GM20431 (cell line): ENCODE results near the gene MGAT3.

Experiments used
- in situ Hi-C: fragments of 300-500 bp; cut with MseI, MboI; formaldehyde crosslinking; loops from one replicate; pipeline ENCODE4 v1.15.0; 2020; ENCODE audit warnings: low sequenced_read_pairs; ENCODE audit not compliant: unreplicated experiment

The MGAT3 gene

DNA sequence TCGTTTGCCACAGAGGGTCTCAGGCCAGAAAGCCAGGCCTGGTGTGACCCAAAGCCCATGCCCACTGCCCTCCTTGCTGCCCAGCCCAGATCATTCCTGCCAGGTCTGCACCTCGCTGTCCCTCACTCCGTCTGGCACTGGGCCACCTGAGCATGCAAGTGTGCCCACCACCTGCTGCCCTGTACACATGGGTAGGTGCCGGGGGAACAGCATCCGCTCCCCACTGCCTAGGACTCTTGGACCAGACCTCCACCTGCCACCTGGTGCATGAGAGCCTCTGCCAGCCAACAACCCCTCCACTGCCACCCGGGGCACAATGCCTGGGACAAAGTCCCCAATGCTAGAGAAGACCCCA lies 12.5 kb downstream of the MGAT3 start:
- in situ Hi-C loops: no loop called here

DNA sequence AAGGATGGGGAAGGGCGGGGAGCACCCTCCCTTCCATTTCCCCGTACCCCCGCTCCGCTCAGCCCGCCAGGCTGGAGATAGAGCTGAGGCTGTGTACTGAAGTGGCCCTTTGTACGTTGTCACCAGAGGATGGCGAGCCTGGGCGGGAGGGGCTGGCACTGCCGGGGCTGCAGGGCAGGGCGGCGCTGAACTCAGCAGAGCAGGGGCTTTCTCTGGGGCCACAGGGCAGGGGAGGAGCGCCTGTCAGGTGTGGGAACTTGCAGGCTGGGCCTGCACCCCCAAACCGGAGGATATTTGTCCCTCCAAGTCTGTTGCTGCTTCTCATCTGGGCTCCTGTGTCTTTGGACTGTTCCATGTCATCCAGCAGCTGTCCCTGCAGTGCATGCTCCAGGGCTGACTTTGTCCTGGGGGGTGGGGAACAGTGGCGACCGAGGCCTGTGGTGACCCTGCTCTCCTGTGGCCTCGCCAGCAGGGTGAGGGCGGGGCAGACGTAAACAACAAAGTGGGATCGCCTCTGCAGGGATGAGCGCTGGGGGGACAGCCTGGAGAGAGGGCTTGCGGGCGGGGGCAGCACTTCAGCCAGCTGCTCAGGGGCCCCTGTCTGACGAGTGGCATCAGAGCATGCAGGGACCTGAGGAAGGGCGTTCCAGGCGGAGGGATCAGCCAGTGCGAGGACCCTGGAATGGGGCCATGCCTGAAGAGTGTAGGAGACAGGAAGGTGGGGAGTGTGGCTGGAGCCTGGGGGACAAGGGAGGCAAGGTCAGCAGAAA lies 13.1 kb downstream of the MGAT3 start:
- in situ Hi-C loops: no loop called here

DNA sequence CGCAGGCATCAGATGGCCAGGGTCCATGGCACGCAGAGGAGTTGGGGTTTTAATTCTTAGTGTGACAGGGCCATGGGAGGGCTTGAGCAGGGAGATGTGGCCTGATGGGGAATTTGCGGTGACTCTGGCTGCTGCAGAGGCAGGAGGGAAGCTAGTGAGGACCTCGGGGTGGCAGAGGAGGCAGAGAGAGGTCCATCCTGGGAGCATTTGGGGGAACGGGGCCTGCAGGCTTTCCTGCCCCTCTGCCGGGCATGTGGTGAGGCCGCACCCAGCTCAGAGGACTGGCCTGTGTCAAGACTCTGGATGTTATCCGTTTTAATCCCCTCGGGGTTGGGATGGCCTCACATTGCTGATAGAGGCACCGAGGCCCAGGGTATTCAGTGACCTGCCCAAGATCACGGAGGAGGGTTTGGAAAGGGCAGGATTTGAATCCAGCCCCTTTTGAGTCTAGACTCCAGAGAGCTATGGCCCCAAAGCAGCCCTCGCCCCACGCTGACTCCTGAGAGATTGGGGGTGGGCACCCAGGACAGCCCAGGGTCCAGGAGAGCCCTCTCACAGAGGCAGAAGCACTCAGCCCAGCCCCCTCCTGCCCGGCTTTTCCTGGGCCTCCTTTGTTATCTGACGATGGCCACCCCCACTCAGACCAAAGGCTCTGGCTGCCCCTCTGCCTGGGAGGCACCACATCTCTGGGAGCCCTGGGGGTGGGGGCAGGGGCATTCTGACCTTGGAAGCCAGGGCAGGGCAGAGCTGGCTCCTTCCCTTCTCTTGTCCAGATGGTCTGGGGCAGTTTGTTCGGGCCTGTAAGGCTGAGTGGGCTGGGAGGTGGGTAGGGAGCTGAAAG lies 13.9 kb downstream of the MGAT3 start:
- in situ Hi-C loops: no loop called here

DNA sequence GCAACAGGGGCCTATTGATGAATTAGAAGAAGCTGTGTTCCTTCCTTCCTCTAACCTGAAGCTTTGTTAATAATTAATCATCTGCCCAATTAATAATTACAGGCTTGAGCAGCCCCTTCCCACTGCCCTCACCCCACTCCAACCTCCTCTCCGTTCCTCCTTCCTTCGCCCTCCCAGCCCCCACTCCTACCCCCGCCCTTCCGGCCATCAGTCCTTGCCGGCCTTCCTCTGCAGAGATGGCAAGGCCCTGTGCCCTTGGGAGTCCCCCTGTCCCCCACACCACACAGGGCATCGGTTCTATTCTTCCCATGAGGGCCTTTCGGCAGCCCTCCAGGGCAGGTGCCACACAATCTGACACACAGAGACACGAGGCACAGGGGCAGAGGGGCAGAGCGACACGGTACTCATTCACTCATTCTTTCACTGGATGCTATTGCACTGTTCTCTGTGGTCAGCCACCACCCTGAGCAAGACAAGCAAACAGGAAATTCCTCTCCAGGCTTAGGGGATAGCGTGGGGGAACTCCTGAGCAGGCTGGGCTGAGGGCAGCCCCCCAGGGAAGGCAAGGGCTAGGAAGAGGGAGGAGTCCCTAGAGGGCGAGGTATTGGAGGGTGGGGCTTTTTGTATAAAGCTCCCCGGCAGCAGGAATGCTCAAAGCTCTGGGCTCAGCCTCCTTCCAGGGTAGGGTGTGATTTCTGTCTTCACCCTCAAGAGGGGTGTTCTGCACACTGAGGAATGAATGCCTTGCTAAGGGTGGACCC lies 14.7 kb downstream of the MGAT3 start:
- in situ Hi-C loops: no loop called here

DNA sequence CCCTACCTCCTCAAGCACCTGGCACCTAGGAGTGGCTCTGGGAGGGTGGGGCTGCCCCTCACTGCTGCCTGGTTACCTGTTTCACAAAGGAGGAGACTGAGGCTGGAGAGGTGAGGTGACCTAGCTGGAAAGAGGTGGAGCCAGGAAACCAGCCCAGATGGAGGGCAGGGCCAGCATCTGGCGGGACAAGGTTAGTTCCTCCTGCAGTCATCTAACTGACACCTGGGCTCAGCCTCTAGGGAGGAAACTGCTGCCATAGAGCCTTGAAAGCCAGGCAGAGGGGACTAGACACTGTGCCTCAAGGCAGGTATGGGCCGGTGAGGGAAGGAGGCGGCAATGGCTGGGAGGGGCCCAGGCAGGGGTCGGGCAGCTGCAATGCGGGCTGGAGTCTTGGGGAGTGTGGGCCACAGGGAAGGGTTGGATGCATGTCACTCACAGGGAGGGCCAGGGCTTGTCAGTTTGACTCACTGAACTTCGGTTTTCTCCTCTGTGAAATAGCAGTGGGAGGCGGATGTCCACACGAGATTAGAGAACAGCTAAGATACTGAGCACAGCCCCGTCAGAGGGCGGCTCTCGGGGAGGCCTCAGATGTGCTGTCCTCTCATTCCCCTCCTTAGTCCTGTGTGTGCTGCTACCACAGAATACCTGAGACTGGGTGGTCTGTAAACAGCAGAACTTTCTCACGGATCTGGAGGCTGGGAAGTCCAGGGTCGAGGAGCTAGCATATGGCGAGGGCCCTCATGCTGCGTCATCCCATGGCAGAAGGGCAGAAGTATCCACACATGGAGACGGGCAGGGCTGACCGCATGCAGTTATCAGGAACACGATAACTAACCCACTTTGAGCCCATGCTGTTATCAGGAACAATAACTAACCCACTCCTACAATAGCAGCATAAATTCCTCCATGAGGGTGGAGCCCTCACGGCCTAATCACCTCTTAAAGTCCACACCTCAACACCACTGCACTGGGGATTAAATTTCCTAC lies 16.1 kb downstream of the MGAT3 start:
- in situ Hi-C loops: no loop called here

DNA sequence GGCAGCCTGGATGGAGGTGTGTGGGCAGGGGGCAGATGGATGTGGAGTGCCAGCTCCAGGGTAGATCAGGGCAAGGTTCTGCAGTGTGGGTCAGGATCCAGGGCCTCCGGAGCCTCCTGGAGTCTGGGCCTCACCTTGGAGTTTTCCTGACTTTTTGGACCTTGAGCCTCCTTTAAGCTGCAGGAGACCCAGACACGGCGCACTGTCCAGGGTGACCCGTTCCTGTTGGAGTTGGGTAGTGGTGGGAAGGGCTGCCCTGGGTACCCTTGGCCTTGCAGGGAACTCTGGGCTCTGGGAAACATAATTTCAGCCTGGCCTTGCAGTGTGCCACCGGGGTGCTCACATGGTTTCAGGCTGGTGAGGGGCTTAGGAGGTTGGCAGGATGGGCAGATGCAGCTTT lies 17.0 kb downstream of the MGAT3 start:
- in situ Hi-C loops: no loop called here

DNA sequence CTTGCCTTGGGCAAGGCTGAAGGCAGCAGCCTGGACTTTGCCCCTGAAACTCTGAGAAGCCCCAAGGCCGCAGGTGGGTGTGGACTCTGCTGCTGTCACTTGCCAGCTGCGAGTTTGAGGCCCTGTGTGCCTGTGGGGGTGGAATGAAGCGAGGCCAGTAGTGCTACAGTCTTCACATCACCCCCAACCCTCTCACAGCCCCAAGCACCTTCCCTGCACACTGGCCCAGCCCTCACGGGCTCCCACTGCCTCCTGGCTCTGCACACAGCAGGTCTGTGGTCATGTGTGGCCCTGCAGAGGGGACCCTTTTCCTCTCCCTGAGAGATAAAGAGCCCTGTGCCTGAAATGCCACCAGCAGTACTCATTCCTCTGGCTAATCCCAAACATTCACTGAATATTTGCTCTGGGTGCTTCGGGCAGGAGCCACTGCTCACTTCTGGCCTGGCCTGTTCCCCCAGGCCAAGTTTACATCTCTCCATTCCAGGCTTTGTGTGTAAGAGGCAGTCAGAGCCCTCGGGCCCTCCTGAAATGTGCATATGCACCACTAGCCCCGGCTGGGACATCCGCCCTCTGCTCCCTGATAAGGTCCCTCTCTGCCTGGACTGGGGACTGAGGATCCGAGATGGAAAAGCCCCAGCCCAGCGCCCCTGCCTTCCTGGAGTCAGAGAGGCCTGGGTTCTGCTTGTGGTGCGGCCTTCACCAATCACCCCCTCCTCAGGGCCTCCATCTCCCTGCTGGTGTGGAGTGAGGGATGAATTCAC lies 17.7 kb downstream of the MGAT3 start:
- in situ Hi-C loops: no loop called here

DNA sequence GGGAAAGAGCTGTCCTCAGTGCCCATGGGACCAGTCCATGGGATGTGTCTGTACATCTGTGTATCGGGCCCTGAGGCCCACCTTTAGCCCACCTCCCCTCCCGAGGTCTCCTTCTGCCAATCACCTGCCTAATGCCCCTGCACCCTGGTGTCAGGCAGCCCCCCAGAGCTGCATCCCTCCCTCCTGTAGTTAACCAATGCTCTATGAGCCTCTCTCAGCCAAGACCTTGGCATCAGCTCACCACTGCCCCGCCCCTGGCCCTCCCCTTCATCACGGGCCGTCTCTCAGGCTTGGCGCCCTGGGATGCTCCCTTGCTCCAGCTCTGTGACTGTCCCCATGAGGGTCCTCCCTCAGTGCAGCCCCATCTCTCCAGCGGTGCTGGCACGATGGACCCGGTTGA lies 18.5 kb downstream of the MGAT3 start:
- in situ Hi-C loops: no loop called here

DNA sequence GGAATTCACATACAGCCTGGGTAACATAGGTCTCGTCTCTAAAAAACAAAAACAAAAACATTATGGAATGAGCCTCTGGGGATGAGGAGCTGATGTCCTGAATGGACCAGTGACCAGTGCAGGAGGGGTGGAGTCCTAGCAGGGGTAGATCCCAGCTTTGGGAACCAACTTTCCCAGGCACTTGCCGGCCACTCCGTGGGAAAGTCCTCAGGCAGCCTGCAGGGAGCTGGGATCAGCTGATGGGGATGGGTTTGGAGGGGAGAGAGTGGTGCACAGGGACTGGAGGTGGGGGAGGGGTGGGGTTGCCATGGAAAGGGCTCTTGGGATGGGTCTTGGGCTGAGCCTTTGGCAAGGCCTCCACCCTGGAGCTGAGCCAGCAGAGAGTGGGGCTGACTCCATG lies 19.1 kb downstream of the MGAT3 start:
- in situ Hi-C loops: no loop called here

DNA sequence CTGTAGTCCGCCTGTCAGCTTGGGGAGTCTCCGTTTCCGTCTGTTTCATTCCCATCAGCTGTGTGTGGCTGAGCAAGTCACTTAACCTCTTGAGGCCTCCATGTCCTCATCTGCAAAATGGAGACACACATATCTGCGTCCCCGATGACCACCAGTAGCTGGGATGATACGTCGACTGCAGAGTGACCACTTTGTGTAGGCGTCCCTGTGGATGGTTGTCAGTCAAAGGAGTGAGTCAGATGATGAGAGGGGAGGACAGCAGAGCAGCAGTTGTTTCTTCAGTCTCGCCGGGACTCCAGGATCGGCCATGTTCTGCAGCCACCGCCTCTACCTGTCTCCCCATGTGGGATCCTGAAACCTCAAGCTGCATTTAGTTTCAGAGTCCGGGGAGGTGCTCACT lies 19.9 kb downstream of the MGAT3 start:
- in situ Hi-C loops: no loop called here

DNA sequence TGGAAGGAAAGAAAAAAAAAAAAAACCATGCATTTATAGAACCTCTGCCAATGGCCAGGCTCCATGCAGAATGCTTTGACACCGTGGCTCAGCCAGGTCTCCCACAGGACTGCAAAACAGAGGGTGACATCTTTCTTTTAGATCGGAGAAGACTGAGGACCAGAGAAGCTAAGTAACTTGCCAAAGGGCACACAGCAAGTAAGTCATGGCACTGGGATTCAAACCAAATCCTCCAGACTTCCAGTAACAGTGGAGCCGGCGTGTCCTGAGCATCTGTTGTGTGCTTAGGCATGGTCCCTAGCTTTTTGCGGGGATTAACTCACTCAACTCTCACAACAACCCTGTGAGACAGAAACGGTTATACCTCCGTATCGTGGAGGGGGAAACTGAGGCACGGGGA lies 20.7 kb downstream of the MGAT3 start:
- in situ Hi-C loops: no loop called here

DNA sequence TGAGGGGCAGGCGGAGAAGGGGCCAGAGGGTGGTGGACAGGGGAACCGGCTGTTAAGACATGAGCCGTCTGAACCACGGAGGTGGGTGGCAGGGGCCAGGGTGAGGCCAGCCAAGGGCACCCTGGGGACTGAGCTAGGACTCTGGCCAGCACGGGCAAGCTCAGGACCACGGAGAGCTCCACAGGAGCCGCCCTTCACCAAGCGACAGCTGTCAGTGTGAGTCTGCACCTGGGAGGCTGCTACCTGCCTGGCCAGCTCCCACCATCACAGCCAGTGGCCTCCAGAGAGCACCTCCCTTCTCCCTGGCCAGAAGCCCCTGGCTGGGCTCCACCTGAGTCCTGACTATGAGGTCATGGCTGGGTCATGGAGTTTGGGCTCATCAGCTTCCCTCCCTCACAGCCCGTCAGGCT lies 21.6 kb downstream of the MGAT3 start:
- in situ Hi-C loops: no loop called here

DNA sequence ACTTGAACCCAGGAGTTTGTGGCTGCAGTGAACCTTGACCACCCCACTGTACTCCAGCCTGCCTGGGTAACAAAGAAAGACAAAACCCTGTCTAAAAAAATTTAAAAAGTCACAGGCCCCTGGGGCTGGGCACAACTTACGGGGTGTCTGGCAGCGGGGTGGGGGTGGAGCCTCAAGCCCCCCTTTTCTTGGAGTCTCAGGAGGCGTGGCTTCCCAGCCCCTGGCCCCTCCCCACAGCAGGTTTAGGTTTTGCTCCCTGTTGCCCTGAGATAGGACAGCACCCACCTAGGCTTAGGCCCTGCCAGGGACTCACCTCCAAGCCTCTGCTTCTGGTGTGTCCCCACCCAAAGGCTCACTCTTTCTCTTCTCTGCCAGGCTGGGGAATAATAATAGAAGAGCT lies 22.4 kb downstream of the MGAT3 start:
- in situ Hi-C loops: no loop called here

DNA sequence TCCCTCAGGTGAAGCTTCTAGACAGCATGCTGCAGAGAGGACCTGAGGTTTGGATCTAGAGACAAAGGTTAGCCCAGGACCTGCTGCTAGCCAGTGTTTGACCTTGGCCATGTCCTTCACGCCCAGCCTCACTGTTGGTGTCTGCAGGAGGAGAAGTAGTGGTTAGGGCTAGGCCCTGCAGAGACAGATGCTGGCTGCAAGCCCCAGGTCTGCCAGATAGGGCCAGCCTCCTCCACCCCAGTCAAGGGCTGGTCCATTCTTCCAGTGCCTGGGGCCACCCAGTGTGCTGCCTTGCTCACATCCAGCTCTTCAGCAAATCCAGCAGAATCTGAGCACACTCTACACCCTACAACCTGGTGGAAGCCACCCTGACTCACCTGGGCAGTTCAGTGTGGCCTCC lies 23.7 kb downstream of the MGAT3 start:
- in situ Hi-C loops: no loop called here

DNA sequence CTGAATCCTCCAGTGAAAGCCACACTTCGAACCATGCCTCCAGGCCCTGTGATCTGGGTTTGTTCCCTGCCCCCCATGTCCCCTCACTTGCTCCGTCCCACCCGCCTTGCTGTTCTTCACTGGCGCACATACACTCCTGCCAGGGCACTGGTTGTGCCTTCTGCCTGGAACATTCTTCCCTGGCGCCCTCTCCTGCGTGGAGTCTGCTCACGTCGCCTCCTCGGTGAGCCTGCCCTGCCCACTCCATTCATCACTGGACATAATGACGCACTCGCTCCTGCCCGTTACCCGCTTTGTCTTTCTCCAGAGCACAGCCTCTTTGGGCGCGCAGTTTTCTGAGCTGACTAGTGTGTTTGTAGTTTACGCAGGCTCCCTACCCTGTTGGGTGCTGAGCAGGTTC lies 24.2 kb downstream of the MGAT3 start:
- in situ Hi-C loops: no loop called here

DNA sequence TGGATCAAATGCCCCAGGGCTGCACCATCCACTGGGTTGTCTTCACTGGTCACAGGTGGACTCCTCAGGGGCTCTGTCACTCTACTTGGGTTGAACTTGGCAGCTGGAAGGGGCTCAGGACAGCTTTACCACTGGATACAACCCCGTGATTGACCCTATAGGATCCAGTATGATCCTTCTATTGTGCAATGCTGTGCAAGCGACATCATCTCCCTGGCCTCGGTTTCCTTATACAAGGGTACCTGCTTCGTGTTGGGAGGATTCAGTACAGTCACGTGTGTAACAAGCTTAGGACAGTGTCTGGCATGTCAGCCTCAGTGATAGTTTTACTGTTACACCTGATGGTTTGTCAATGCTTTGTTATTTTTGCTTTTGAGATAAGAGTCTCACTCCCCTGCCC lies 24.8 kb downstream of the MGAT3 start:
- in situ Hi-C loops: no loop called here

DNA sequence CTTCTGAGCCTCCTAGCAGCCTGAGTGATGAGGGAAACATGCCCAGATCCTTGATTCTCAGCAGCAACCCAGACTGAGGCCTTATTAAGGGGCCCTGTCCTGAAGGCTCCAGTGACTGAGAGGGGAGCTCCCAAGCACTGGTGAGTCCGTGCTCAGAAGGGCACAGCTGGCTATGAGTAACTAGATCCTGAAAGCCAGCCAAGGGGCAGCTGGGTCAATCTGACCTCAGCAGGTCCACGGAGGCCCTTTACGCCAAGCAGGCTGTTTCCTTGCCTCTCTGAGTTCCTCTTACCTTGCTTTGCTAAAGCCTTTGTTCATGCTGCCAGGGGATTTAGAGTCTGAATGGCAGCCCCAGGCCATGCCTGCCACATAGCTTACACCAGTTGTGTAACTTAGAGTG lies 26.0 kb downstream of the MGAT3 start:
- in situ Hi-C loops: no loop called here

DNA sequence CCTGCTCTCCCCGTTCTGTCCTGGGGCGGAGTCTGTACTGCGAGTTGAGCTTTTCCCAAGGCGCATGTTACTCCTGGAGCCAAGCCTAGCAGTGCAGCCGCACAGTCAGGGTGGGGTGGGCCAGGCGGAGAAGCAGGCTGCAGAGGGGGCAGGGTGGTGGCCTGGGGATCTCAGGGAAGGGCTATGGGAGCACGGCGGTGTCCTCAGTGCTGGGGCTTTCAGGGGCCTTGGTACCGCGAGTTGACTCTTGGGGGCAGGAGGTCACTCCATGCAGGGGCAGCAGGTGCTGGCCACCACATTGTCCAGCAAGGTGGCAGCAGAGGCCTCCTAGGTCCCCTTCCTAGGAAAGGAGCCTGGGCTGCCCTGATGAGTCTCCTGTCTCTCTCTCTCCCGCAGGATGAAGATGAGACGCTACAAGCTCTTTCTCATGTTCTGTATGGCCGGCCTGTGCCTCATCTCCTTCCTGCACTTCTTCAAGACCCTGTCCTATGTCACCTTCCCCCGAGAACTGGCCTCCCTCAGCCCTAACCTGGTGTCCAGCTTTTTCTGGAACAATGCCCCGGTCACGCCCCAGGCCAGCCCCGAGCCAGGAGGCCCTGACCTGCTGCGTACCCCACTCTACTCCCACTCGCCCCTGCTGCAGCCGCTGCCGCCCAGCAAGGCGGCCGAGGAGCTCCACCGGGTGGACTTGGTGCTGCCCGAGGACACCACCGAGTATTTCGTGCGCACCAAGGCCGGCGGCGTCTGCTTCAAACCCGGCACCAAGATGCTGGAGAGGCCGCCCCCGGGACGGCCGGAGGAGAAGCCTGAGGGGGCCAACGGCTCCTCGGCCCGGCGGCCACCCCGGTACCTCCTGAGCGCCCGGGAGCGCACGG lies 30.4 kb downstream of the MGAT3 start:
- in situ Hi-C loops: no loop called here
